GM12878 (cell line): ENCODE results near the gene ERO1A. TPM values are rescaled to one million over a fixed set of nuclear protein-coding genes. Genes with fewer than 3 reads are reported as not detected.

Source experiments
- BCL11A ChIP-seq: IDR thresholded peaks from 2 replicates; pipeline ENCODE4 v1.6.1; 2011; ENCODE audit warnings: low read depth, low read length
- CBFB ChIP-seq: IDR thresholded peaks from 2 replicates; pipeline ENCODE4 v1.6.1; 2016; ENCODE audit warnings: antibody characterized with exemption, low read depth
- CHD4 ChIP-seq: fragments of 200-600 bp; sonication (generic); IDR thresholded peaks from 2 replicates; pipeline ENCODE4 v1.6.1; 2016; ENCODE audit warnings: mild to moderate bottlenecking
- E2F8 ChIP-seq: fragments of 450-650 bp; IDR thresholded peaks from 2 replicates; pipeline ENCODE4 v1.6.1; 2018; ENCODE audit warnings: mild to moderate bottlenecking, low read depth, moderate library complexity; ENCODE audit not compliant: partially characterized antibody
- EED ChIP-seq: sonication (generic); IDR thresholded peaks from 2 replicates; pipeline ENCODE4 v1.6.1; 2016; ENCODE audit warnings: antibody characterized with exemption, low read depth
- IKZF2 ChIP-seq, 2 experiments: fragments of 450-650 bp; IDR thresholded peaks; 2 replicates each; pipeline ENCODE4 v1.6.1; 2017; ENCODE audit warnings: mild to moderate bottlenecking in 2 of 2, moderate library complexity in 2 of 2
- IRF4 ChIP-seq: IDR thresholded peaks from 2 replicates; pipeline ENCODE4 v1.6.1; 2011; ENCODE audit warnings: low read depth, low read length
- MEF2A ChIP-seq: IDR thresholded peaks from 2 replicates; pipeline ENCODE4 v1.6.1; 2011; ENCODE audit warnings: low read depth, mild to moderate bottlenecking, low read length, moderate library complexity; ENCODE audit not compliant: insufficient read depth
- NRF1 ChIP-seq: conservative IDR thresholded peaks from 2 replicates; pipeline ENCODE4 v1.6.1; 2011; ENCODE audit warnings: mild to moderate bottlenecking, low read depth, low read length, improper control_type of control experiment
- POLR2A ChIP-seq: IDR thresholded peaks from 2 replicates; pipeline ENCODE4 v1.6.1; 2011; ENCODE audit warnings: low read depth, mild to moderate bottlenecking, low read length
- POLR2AphosphoS5 ChIP-seq: IDR thresholded peaks from 2 replicates; pipeline ENCODE4 v1.6.1; 2011; ENCODE audit warnings: mild to moderate bottlenecking, low read length, inconsistent platforms
- RCOR1 ChIP-seq: conservative IDR thresholded peaks from 2 replicates; pipeline ENCODE4 v1.6.1; 2012; ENCODE audit warnings: low read depth, low read length, improper control_type of control experiment
- SMC3 ChIP-seq: IDR thresholded peaks from 2 replicates; pipeline ENCODE4 v1.6.1; 2011; ENCODE audit warnings: low read length, improper control_type of control experiment, borderline replicate concordance
- SUPT20H ChIP-seq: IDR thresholded peaks from 2 replicates; pipeline ENCODE4 v1.6.1; 2011; ENCODE audit warnings: low read depth, mild to moderate bottlenecking, low read length, moderate library complexity, borderline replicate concordance; ENCODE audit not compliant: control insufficient read depth
- TCF12 ChIP-seq: IDR thresholded peaks from 2 replicates; pipeline ENCODE4 v1.6.1; 2011; ENCODE audit warnings: low read depth, mild to moderate bottlenecking, low read length
- TCF7 ChIP-seq: IDR thresholded peaks from 2 replicates; pipeline ENCODE4 v1.6.1; 2014; ENCODE audit warnings: antibody characterized with exemption, borderline replicate concordance
- ZBTB11 ChIP-seq: fragments of 450-650 bp; formaldehyde crosslinking; IDR thresholded peaks from 2 replicates; pipeline ENCODE4 v1.5.0; 2022; ENCODE audit warnings: mild to moderate bottlenecking, missing genetic modification characterization
- ZNF687 ChIP-seq: fragments of 450-650 bp; IDR thresholded peaks from 2 replicates; pipeline ENCODE4 v1.6.1; 2017; ENCODE audit warnings: mild to moderate bottlenecking, moderate library complexity
- ZSCAN29 ChIP-seq: fragments of 450-650 bp; IDR thresholded peaks from 2 replicates; pipeline ENCODE4 v1.6.1; 2017; ENCODE audit warnings: mild to moderate bottlenecking, moderate library complexity
- polyA plus RNA-seq, 11 experiments: library from polyadenylated mRNA; depleted of rRNA in 4 of 11; unstranded in 6 of 11; stranded (reverse) in 5 of 11; fragments of >200 nt; fragmentation: Nextera tagmentation in 4 of 11; fragmentation: Illumina TruSeq in 1 of 11; extraction: Ambion mirVana in 4 of 11; extraction: Trizol in 1 of 11; gene quantifications; 1 replicate in 1 of 11; 2 replicates in 10 of 11; pipeline versions ENCODE4 v1.2.1 to v1.2.3, GENCODE V29; 2011 to 2016; ENCODE audit warnings: inconsistent platforms in 2 of 11, missing spikeins in 2 of 11, low read depth in 1 of 11
- total RNA-seq, 4 experiments: library from RNA; depleted of rRNA in 3 of 4; stranded (reverse); fragments of >200 nt in 3 of 4; fragmentation: Illumina TruSeq in 1 of 4; extraction: Trizol in 1 of 4; gene quantifications; 2 replicates each; pipeline versions ENCODE4 v1.2.1 to v1.2.3, GENCODE V29; 2013 to 2021
- TF ChIP-seq, protein P1 (sequence below): IDR thresholded peaks from 2 replicates; pipeline ENCODE4 v1.6.1; 2011; ENCODE audit warnings: mild to moderate bottlenecking, low read depth, low read length, moderate library complexity; ENCODE audit not compliant: insufficient replicate concordance
- TF ChIP-seq, protein P2 (sequence below): IDR thresholded peaks from 2 replicates; pipeline ENCODE4 v1.6.1; 2011; ENCODE audit warnings: low read depth, mild to moderate bottlenecking, low read length, moderate library complexity, borderline replicate concordance; ENCODE audit errors: extremely low read depth

ERO1A gene
- total and polyA plus RNA-seq, 10 of the 15 experiments (the other 5 are each of a cell fraction or from before 2014, with no cell fraction given) = 17.5 to 93.1 (median 48.5) TPM

DNA sequence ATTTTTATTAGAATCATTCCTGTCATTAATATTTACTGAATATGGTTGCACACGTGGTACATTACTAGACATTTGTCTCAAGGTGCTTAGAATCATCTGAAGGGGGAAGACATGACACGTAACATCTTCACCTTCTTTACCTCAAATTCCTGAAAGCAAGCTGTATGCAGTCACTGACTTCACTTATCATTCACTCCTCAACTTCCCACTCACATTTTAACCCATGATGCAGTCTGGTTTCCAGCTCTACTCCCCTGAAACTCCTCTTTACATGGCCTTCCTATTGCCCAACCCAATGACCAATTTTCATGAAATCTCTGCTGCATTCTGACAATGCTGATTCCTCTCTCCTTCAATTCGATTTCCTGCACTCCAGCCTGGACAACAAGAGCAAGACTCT lies 5.9 kb upstream of the ERO1A start (continued):
- TF ChIP-seq, protein P1, sequence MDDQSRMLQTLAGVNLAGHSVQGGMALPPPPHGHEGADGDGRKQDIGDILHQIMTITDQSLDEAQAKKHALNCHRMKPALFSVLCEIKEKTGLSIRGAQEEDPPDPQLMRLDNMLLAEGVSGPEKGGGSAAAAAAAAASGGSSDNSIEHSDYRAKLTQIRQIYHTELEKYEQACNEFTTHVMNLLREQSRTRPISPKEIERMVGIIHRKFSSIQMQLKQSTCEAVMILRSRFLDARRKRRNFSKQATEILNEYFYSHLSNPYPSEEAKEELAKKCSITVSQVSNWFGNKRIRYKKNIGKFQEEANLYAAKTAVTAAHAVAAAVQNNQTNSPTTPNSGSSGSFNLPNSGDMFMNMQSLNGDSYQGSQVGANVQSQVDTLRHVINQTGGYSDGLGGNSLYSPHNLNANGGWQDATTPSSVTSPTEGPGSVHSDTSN = no peak
- TF ChIP-seq RCOR1 (no peak), TCF12 (no peak), SMC3 (no peak), MEF2A (no peak), POLR2A (no peak), POLR2AphosphoS5 (no peak), SUPT20H (no peak), E2F8 (no peak), CHD4 (no peak), ZBTB11 (CRISPR knock-in tag) (no peak), NRF1 (no peak), CBFB (no peak), ZNF687 (peak; percentile 69; the same call in 1 of the 2 replicates), TCF7 (no peak), IKZF2 (IDR thresholded peaks at IDR 0.05) (no peak), IRF4 (no peak), ZSCAN29 (no peak), BCL11A (no peak), EED (no peak)
- TF ChIP-seq, protein P2, sequence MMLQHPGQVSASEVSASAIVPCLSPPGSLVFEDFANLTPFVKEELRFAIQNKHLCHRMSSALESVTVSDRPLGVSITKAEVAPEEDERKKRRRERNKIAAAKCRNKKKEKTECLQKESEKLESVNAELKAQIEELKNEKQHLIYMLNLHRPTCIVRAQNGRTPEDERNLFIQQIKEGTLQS = no peak
